Osteoblast (primary cell): ENCODE measurements around the gene METTL24. TPM values are rescaled to one million over a fixed set of nuclear protein-coding genes. Genes with fewer than 3 reads are reported as not detected.
A peak's percentile ranks its signal among the peaks of the same experiment; 100 is the strongest.

ENCODE experiments used
- DNase-seq: peaks from one replicate; pipeline ENCODE4 v3.0.0; 2011; ENCODE audit warnings: low spot score, mixed read lengths; ENCODE audit not compliant: insufficient read length; ENCODE audit errors: missing footprints
- H2AFZ ChIP-seq: 2 replicates; pipeline ENCODE4 v1.6.0; 2011; ENCODE audit warnings: mild to moderate bottlenecking, low read length
- H3K27ac ChIP-seq: 2 replicates; pipeline ENCODE4 v1.5.1; 2011; ENCODE audit warnings: mild to moderate bottlenecking, low read depth, low read length, moderate library complexity
- H3K27me3 ChIP-seq: 2 replicates; pipeline ENCODE4 v1.6.0; 2012; ENCODE audit warnings: mild to moderate bottlenecking, control low read depth, inconsistent platforms, low read length, moderate library complexity; ENCODE audit not compliant: insufficient read depth
- H3K36me3 ChIP-seq: 2 replicates; pipeline ENCODE4 v1.5.1; 2011; ENCODE audit warnings: mild to moderate bottlenecking, low read length, control low read depth, moderate library complexity; ENCODE audit not compliant: insufficient read depth
- H3K4me1 ChIP-seq: 2 replicates; pipeline ENCODE4 v1.5.1; 2011; ENCODE audit warnings: mild to moderate bottlenecking, low read length, control low read depth, moderate library complexity; ENCODE audit not compliant: insufficient read depth
- H3K4me2 ChIP-seq: 2 replicates; pipeline ENCODE4 v1.6.0; 2011; ENCODE audit warnings: mild to moderate bottlenecking, low read length; ENCODE audit not compliant: insufficient read depth
- H3K4me3 ChIP-seq: fragments of 200-600 bp; sonication (generic); 3 replicates; pipeline ENCODE4 v1.5.1; 2012; ENCODE audit warnings: mild to moderate bottlenecking, low read length, inconsistent platforms; ENCODE audit not compliant: insufficient read depth
- H3K79me2 ChIP-seq: 2 replicates; pipeline ENCODE4 v1.6.0; 2012; ENCODE audit warnings: mild to moderate bottlenecking, low read length, control low read depth, inconsistent platforms; ENCODE audit not compliant: insufficient read depth
- H3K9me3 ChIP-seq: 2 replicates; pipeline ENCODE4 v1.5.1; 2011; ENCODE audit warnings: low read depth, low read length, control low read depth
- H4K20me1 ChIP-seq: 2 replicates; pipeline ENCODE4 v1.6.0; 2012; ENCODE audit warnings: mild to moderate bottlenecking, low read length, control low read depth; ENCODE audit not compliant: insufficient read depth
- CTCF ChIP-seq: IDR thresholded peaks from 2 replicates; pipeline ENCODE4 v1.5.1; 2011; ENCODE audit warnings: mild to moderate bottlenecking, low read depth, low read length, moderate library complexity; ENCODE audit errors: extremely low read depth
- total RNA-seq: library from RNA; depleted of rRNA; stranded (reverse); fragments of >200 nt; gene quantifications from 2 replicates; pipeline ENCODE4 v1.2.3, GENCODE V29; 2012

Gene METTL24
- total RNA-seq, 1 donor, result 0.36 TPM

GRCh38 chr6:110329348-110329713 lies 28.8 kb downstream of the METTL24 start:
- H3K36me3 ChIP-seq, result no peaks in the 10 kb centered on the region
- peaks cover 10% of the 10 kb centered on the region for H3K4me1 ChIP-seq
- no peaks in the 10 kb centered on the region for H4K20me1 ChIP-seq
- H3K4me3 ChIP-seq, result peak overlapping the region; percentile 64
- peak overlapping the region; percentile 81 for H3K4me2 ChIP-seq
- TF ChIP-seq CTCF, result no peak
- no peak overlapping the region for H3K27ac ChIP-seq
- peak overlapping the region; percentile 79 for H2AFZ ChIP-seq
- no peaks in the 10 kb centered on the region for H3K9me3 ChIP-seq
- DNase-seq, result peak; percentile 72
- H3K27me3 ChIP-seq, result no peaks in the 10 kb centered on the region
- H3K79me2 ChIP-seq, result no peaks in the 10 kb centered on the region

- Histone ChIP-seq H3K27ac (no peak overlapping the region), H3K4me3 (no peak overlapping the region), H2AFZ (no peak overlapping the region), H3K36me3 (no peaks in the 10 kb centered on the region), H3K4me2 (no peak overlapping the region), H3K4me1 (peaks cover 10% of the 10 kb centered on the region), H3K9me3 (no peaks in the 10 kb centered on the region), H4K20me1 (no peaks in the 10 kb centered on the region), H3K79me2 (no peaks in the 10 kb centered on the region), H3K27me3 (no peaks in the 10 kb centered on the region)
- no peak for DNase-seq
- no peak for TF ChIP-seq CTCF
Observed at GRCh38 chr6:110328259-110328658, 29.9 kb downstream of the METTL24 start.

GRCh38 chr6:110327391-110327790 lies 30.8 kb downstream of the METTL24 start:
- H3K79me2 ChIP-seq, result no peaks in the 10 kb centered on the region
- H3K27ac ChIP-seq, result no peak overlapping the region
- no peak overlapping the region for H3K4me2 ChIP-seq
- no peak overlapping the region for H2AFZ ChIP-seq
- no peak overlapping the region for H3K4me3 ChIP-seq
- H3K36me3 ChIP-seq, result no peaks in the 10 kb centered on the region
- DNase-seq, result no peak
- peaks cover 10% of the 10 kb centered on the region for H3K4me1 ChIP-seq
- no peaks in the 10 kb centered on the region for H3K9me3 ChIP-seq
- H4K20me1 ChIP-seq, result no peaks in the 10 kb centered on the region
- no peak for TF ChIP-seq CTCF
- H3K27me3 ChIP-seq, result peaks cover 2% of the 10 kb centered on the region

GRCh38 chr6:110326609-110327008 lies 31.5 kb downstream of the METTL24 start:
- Histone ChIP-seq H4K20me1 (no peaks in the 10 kb centered on the region), H3K36me3 (no peaks in the 10 kb centered on the region), H2AFZ (no peak overlapping the region), H3K9me3 (no peaks in the 10 kb centered on the region), H3K27ac (no peak overlapping the region), H3K4me2 (no peak overlapping the region), H3K4me3 (no peak overlapping the region), H3K4me1 (peaks cover 10% of the 10 kb centered on the region), H3K79me2 (no peaks in the 10 kb centered on the region), H3K27me3 (peaks cover 2% of the 10 kb centered on the region)
- DNase-seq, result no peak
- TF ChIP-seq CTCF, result no peak
